Neural cell (in vitro differentiated cells): ENCODE measurements around the gene SH3RF3. TPM values are rescaled to one million over a fixed set of nuclear protein-coding genes. Genes with fewer than 3 reads are reported as not detected.

ENCODE experiments used
- H2AFZ ChIP-seq: fragments of 200-600, 300-800 bp; sonication (generic), shearing (Covaris generic); 2 replicates; pipeline ENCODE4 v1.6.0; 2014; ENCODE audit warnings: low read depth, mild to moderate bottlenecking, antibody characterized with exemption, low read length, moderate library complexity
- H3F3A ChIP-seq: fragments of 200-600 bp; shearing (Covaris generic); 2 replicates; pipeline ENCODE4 v1.6.1; 2016; ENCODE audit warnings: mild to moderate bottlenecking, moderate library complexity, mixed read lengths, antibody characterized with exemption, low read length; ENCODE audit not compliant: insufficient read depth, poor library complexity, severe bottlenecking
- H3K27ac ChIP-seq: fragments of 200-600, 300-800 bp; sonication (generic), shearing (Covaris generic); 2 replicates; pipeline ENCODE4 v1.5.1; 2014; ENCODE audit warnings: mild to moderate bottlenecking, low read length, moderate library complexity
- H3K27me3 ChIP-seq: fragments of 300-800, 200-600 bp; sonication (generic), shearing (Covaris generic); 2 replicates; pipeline ENCODE4 v1.6.0; 2014; ENCODE audit warnings: mild to moderate bottlenecking, low read depth, low read length, moderate library complexity; ENCODE audit not compliant: insufficient read depth
- H3K36me3 ChIP-seq: fragments of 300-800, 200-600 bp; sonication (generic), shearing (Covaris generic); 2 replicates; pipeline ENCODE4 v1.5.1; 2014; ENCODE audit warnings: mild to moderate bottlenecking, antibody characterized with exemption, low read length, moderate library complexity; ENCODE audit not compliant: insufficient read depth
- H3K4me2 ChIP-seq: fragments of 300-800, 200-600 bp; sonication (generic), shearing (Covaris generic); 2 replicates; pipeline ENCODE4 v1.6.0; 2014; ENCODE audit warnings: mild to moderate bottlenecking, low read length
- H3K4me3 ChIP-seq: fragments of 300-800, 200-600 bp; sonication (generic), shearing (Covaris generic); 2 replicates; pipeline ENCODE4 v1.5.1; 2014; ENCODE audit warnings: mild to moderate bottlenecking, low read length, moderate library complexity
- H3K79me2 ChIP-seq: fragments of 200-600 bp; shearing (Covaris generic); replicated peaks from 2 replicates; pipeline ENCODE4 v1.6.0; 2014; ENCODE audit warnings: mild to moderate bottlenecking, low read length, moderate library complexity; ENCODE audit not compliant: insufficient read depth
- H3K9ac ChIP-seq: fragments of 300-800, 200-600 bp; sonication (generic), shearing (Covaris generic); 2 replicates; pipeline ENCODE4 v1.6.1; 2016; ENCODE audit warnings: mild to moderate bottlenecking, low read length, mixed read lengths
- H3K9me2 ChIP-seq: fragments of 200-600 bp; shearing (Covaris generic); 2 replicates; pipeline ENCODE4 v1.6.1; 2016; ENCODE audit warnings: mild to moderate bottlenecking, low read length, mixed read lengths; ENCODE audit not compliant: insufficient read depth
- H3K9me3 ChIP-seq: fragments of 200-600, 300-800 bp; sonication (generic), shearing (Covaris generic); 2 replicates; pipeline ENCODE4 v1.6.1; 2016; ENCODE audit warnings: mild to moderate bottlenecking, mixed run types, low read length, moderate library complexity, mixed read lengths
- H4K20me1 ChIP-seq: fragments of 200-600 bp; shearing (Covaris generic); 2 replicates; pipeline ENCODE4 v1.6.1; 2016; ENCODE audit warnings: mild to moderate bottlenecking, mixed run types; ENCODE audit not compliant: insufficient read depth
- CTCF ChIP-seq: fragments of 450-650 bp; IDR thresholded peaks from 2 replicates; pipeline ENCODE4 v1.5.1; 2014; ENCODE audit warnings: antibody characterized with exemption, mild to moderate bottlenecking, moderate library complexity; ENCODE audit not compliant: poor library complexity, severe bottlenecking
- EP300 ChIP-seq: fragments of 450-650 bp; conservative IDR thresholded peaks from 2 replicates; pipeline ENCODE4 v1.6.1; 2014; ENCODE audit warnings: antibody characterized with exemption, mild to moderate bottlenecking, moderate library complexity; ENCODE audit not compliant: poor library complexity, severe bottlenecking
- EZH2 ChIP-seq: fragments of 200-600, 300-800 bp; shearing (Covaris generic), sonication (generic); IDR thresholded peaks from 2 replicates; pipeline ENCODE4 v1.6.1; 2014; ENCODE audit warnings: antibody characterized with exemption, low read length, borderline replicate concordance, mild to moderate bottlenecking; ENCODE audit not compliant: insufficient read depth, poor library complexity, severe bottlenecking
- MXI1 ChIP-seq: fragments of 450-650 bp; conservative IDR thresholded peaks from 2 replicates; pipeline ENCODE4 v1.6.1; 2014; ENCODE audit warnings: antibody characterized with exemption, mild to moderate bottlenecking; ENCODE audit not compliant: poor library complexity, severe bottlenecking
- POLR2AphosphoS5 ChIP-seq: IDR thresholded peaks from 2 replicates; pipeline ENCODE4 v1.6.1; 2012
- REST ChIP-seq: IDR thresholded peaks from 2 replicates; pipeline ENCODE4 v1.6.1; 2012; ENCODE audit warnings: borderline replicate concordance
- TAF1 ChIP-seq: IDR thresholded peaks from 2 replicates; pipeline ENCODE4 v1.6.1; 2012; ENCODE audit warnings: low read depth
- polyA plus RNA-seq: library from polyadenylated mRNA; depleted of rRNA; stranded (reverse); fragments of >200 nt; gene quantifications from 2 replicates; pipeline ENCODE4 v1.2.3, GENCODE V29; 2014

The SH3RF3 gene
- polyA plus RNA-seq, 1 donor from 2014 or later, result 0.53 TPM

GRCh38 chr2:109343460-109343859 lies 214.5 kb downstream of the SH3RF3 start:
- no peak overlapping the region for H3K27ac ChIP-seq
- no peaks in the 10 kb centered on the region for H3K79me2 ChIP-seq
- H3F3A ChIP-seq, result no peaks in the 10 kb centered on the region
- no peaks in the 10 kb centered on the region for H3K36me3 ChIP-seq
- H3K27me3 ChIP-seq, result no peaks in the 10 kb centered on the region
- no peaks in the 10 kb centered on the region for H3K9me2 ChIP-seq
- no peak overlapping the region for H3K9ac ChIP-seq
- H4K20me1 ChIP-seq, result no peaks in the 10 kb centered on the region
- H3K9me3 ChIP-seq, result no peaks in the 10 kb centered on the region
- no peak overlapping the region for H3K4me2 ChIP-seq
- no peak overlapping the region for H3K4me3 ChIP-seq
- H2AFZ ChIP-seq, result no peak overlapping the region
- TF ChIP-seq POLR2AphosphoS5, result no peak

GRCh38 chr2:109344270-109344805 lies 215.3 kb downstream of the SH3RF3 start:
- Histone ChIP-seq H3K4me2 (no peak overlapping the region), H3K4me3 (no peak overlapping the region), H3F3A (no peaks in the 10 kb centered on the region), H3K9ac (no peak overlapping the region), H3K27ac (no peak overlapping the region), H4K20me1 (no peaks in the 10 kb centered on the region), H3K9me3 (no peaks in the 10 kb centered on the region), H3K79me2 (no peaks in the 10 kb centered on the region), H2AFZ (no peak overlapping the region), H3K27me3 (no peaks in the 10 kb centered on the region), H3K9me2 (no peaks in the 10 kb centered on the region), H3K36me3 (no peaks in the 10 kb centered on the region)
- TF ChIP-seq EP300 (no peak), REST (no peak), MXI1 (no peak), POLR2AphosphoS5 (no peak), EZH2 (no peak)

- H3K4me2 ChIP-seq, result no peak overlapping the region
- H3K27ac ChIP-seq, result no peak overlapping the region
- no peak overlapping the region for H2AFZ ChIP-seq
- H3F3A ChIP-seq, result no peaks in the 10 kb centered on the region
- H3K9me3 ChIP-seq, result no peaks in the 10 kb centered on the region
- H3K9ac ChIP-seq, result no peak overlapping the region
- TF ChIP-seq CTCF (no peak), POLR2AphosphoS5 (no peak), REST (no peak), TAF1 (no peak), EZH2 (no peak)
- no peaks in the 10 kb centered on the region for H3K27me3 ChIP-seq
- H3K9me2 ChIP-seq, result no peaks in the 10 kb centered on the region
- H3K79me2 ChIP-seq, result no peaks in the 10 kb centered on the region
- no peaks in the 10 kb centered on the region for H4K20me1 ChIP-seq
- H3K4me3 ChIP-seq, result no peak overlapping the region
- no peaks in the 10 kb centered on the region for H3K36me3 ChIP-seq
Observed at GRCh38 chr2:109345091-109345490, 216.1 kb downstream of the SH3RF3 start.
